Left lung (tissue), 10 donors: Measurements from ENCODE around the gene RGPD8. TPM values are rescaled to one million over a fixed set of nuclear protein-coding genes. Genes with fewer than 3 reads are reported as not detected.
"Not testable (repeated sequence)": the region's sequence is repeated elsewhere in the genome, so short reads cannot be mapped to it uniquely, and the experiment has no call there.

Experiments
- ATAC-seq: fragments of 200-7000 bp; cut with Tn5 transposase; one replicate; pipeline ENCODE4 v1.9.1; 2020; ENCODE audit warnings: moderate library complexity
- DNase-seq, 4 donors: peaks; one replicate each; pipeline ENCODE4 v3.0.0-alpha.2; 2013 to 2020
- H3K27ac ChIP-seq, 2 donors: fragments of 200-600 bp; sonication (generic) in 1 of 2; one replicate each; pipeline versions ENCODE4 v1.5.0 to v1.8.0; 2020 to 2021
- H3K27me3 ChIP-seq, 2 donors: fragments of 200-600 bp; sonication (generic) in 1 of 2; one replicate each; pipeline versions ENCODE4 v1.5.0 to v1.8.0; 2020 to 2021
- H3K36me3 ChIP-seq, 2 donors: fragments of 200-600 bp; sonication (generic) in 1 of 2; one replicate each; pipeline versions ENCODE4 v1.5.0 to v1.8.0; 2020 to 2021
- H3K4me1 ChIP-seq, 2 donors: fragments of 200-600 bp; one replicate each; pipeline ENCODE4 v1.8.0; 2021
- H3K4me3 ChIP-seq, 2 donors: fragments of 200-600 bp; sonication (generic) in 1 of 2; one replicate each; pipeline versions ENCODE4 v1.5.0 to v1.8.0; 2020 to 2021; ENCODE audit warnings: mild to moderate bottlenecking in 1 of 2
- H3K9me3 ChIP-seq, 2 donors: fragments of 200-600 bp; sonication (generic) in 1 of 2; one replicate each; pipeline versions ENCODE4 v1.5.0 to v1.8.0; 2020 to 2021
- CTCF ChIP-seq, 2 donors: fragments of 200-600 bp; sonication (generic) in 1 of 2; IDR thresholded peaks; one replicate each; pipeline versions ENCODE4 v1.5.0 to v1.8.0; 2021; ENCODE audit warnings: antibody characterized with exemption in 2 of 2
- intact Hi-C, 2 donors: fragments of 100-400 bp; cut with DNase I; formaldehyde crosslinking; loops; one replicate each; pipeline versions ENCODE4 v1.11.2 to v1.14.2; 2022
- polyA plus RNA-seq, 6 donors: library from polyadenylated mRNA; unstranded; fragments of 120-200 nt; gene quantifications; one replicate each; pipeline ENCODE4 v1.2.1, GENCODE V29; 2013; ENCODE audit not compliant: insufficient read length in 6 of 6
- total RNA-seq, 2 donors: library from RNA; stranded (reverse); fragmentation: NEBNext Ultra II Directional; extraction: Animal tissue kit (Norgen Biotek cat#: 25700); gene quantifications; one replicate each; pipeline ENCODE4 v1.2.1, GENCODE V29; 2021
- donor health status: DM: no; HTN: yes; CAD: no.
- donor health status: DM: no; HTN: no; CAD: no.

The RGPD8 gene
- total and polyA plus RNA-seq, 8 donors, result 2.6 to 15.1 (median 5.9) TPM

GRCh38 chr2:112451317-112451716 lies 17.9 kb upstream of the RGPD8 start:
- H3K27me3 ChIP-seq, result no peaks in the 10 kb centered on the region
- TF ChIP-seq CTCF (IDR thresholded peaks at IDR 0.05), result no peak
- no peak for ATAC-seq
- no peak overlapping the region for H3K4me3 ChIP-seq
- no peaks in the 10 kb centered on the region for H3K4me1 ChIP-seq
- H3K36me3 ChIP-seq, result no peaks in the 10 kb centered on the region
- H3K27ac ChIP-seq, result no peak overlapping the region
- H3K9me3 ChIP-seq, result peaks cover 0 to 8% of the 10 kb centered on the region in 2 donors
- no peak for DNase-seq
- intact Hi-C loops, result no loop called here

- DNase-seq, result no peak
- Histone ChIP-seq H3K27me3 (no peaks in the 10 kb centered on the region), H3K4me1 (no peaks in the 10 kb centered on the region), H3K9me3 (peaks cover 0 to 8% of the 10 kb centered on the region in 2 donors), H3K36me3 (no peaks in the 10 kb centered on the region), H3K27ac (no peak overlapping the region), H3K4me3 (no peak overlapping the region)
- ATAC-seq, result no peak
- intact Hi-C loops, result no loop called here
- no peak for TF ChIP-seq CTCF (IDR thresholded peaks at IDR 0.05)
Observed at GRCh38 chr2:112449854-112450253, 16.4 kb upstream of the RGPD8 start.

- DNase-seq, H3K9me3 ChIP-seq, ATAC-seq, H3K27ac ChIP-seq, H3K4me3 ChIP-seq, H3K4me1 ChIP-seq, intact Hi-C loops, H3K36me3 ChIP-seq, H3K27me3 ChIP-seq: not testable (repeated sequence)
Observed at GRCh38 chr2:112444256-112444655, 10.8 kb upstream of the RGPD8 start.

GRCh38 chr2:112438603-112439261 lies 5.3 kb upstream of the RGPD8 start:
- H3K27me3 ChIP-seq, H3K36me3 ChIP-seq, H3K4me1 ChIP-seq, ATAC-seq, DNase-seq, intact Hi-C loops, H3K27ac ChIP-seq, H3K4me3 ChIP-seq, H3K9me3 ChIP-seq: not testable (repeated sequence)

- H3K4me3 ChIP-seq, H3K4me1 ChIP-seq, intact Hi-C loops, H3K27ac ChIP-seq, H3K9me3 ChIP-seq, H3K27me3 ChIP-seq, H3K36me3 ChIP-seq, ATAC-seq: not testable (repeated sequence)
- peak in 1 of 4 donors; percentile 70 for DNase-seq
Observed at GRCh38 chr2:112437405-112437831, 4.0 kb upstream of the RGPD8 start.

GRCh38 chr2:112436993-112437392 lies 3.5 kb upstream of the RGPD8 start:
- ATAC-seq, H3K4me3 ChIP-seq, H3K36me3 ChIP-seq, DNase-seq, H3K27ac ChIP-seq, H3K9me3 ChIP-seq, H3K4me1 ChIP-seq, intact Hi-C loops, H3K27me3 ChIP-seq: not testable (repeated sequence)

GRCh38 chr2:112435716-112436431 lies 2.4 kb upstream of the RGPD8 start:
- DNase-seq, H3K4me3 ChIP-seq, H3K27me3 ChIP-seq, H3K4me1 ChIP-seq, intact Hi-C loops, H3K36me3 ChIP-seq, ATAC-seq, H3K9me3 ChIP-seq, H3K27ac ChIP-seq: not testable (repeated sequence)

- H3K27me3 ChIP-seq, DNase-seq, H3K4me3 ChIP-seq, H3K9me3 ChIP-seq, H3K36me3 ChIP-seq, H3K27ac ChIP-seq, intact Hi-C loops, ATAC-seq, H3K4me1 ChIP-seq: not testable (repeated sequence)
Observed at GRCh38 chr2:112434890-112435715, 1.7 kb upstream of the RGPD8 start.
